Measurements from ENCODE around the gene CCDC28A. TPM values are rescaled to one million over a fixed set of nuclear protein-coding genes. Genes with fewer than 3 reads are reported as not detected.

CCDC28A gene
- total RNA-seq, 2 experiments from 2014 or later, result 18.9 to 19.2 TPM

- H3K4me1 Mint-ChIP-seq (ENCODE audit: low read depth), result peaks cover 25% of the 10 kb centered on the region
- H3K27ac Mint-ChIP-seq, result no peak overlapping the region
- no peaks in the 10 kb centered on the region for H3K9me3 Mint-ChIP-seq
- CTCF ChIA-PET, result interaction anchor here (0.6 to 13.0 kb wide), 7 partner anchors 44 to 514 kb away, joined by 3 to 196 read pairs (median 3); no protein-coding TSS in a partner anchor
- no peak for DNase-seq
- intact Hi-C loops (cut with micrococcal nuclease), result loop anchor here (5.0 kb wide), 1 partner anchor 247 kb away; no protein-coding TSS in a partner anchor
- H3K27me3 Mint-ChIP-seq (ENCODE audit: low read depth), result no peaks in the 10 kb centered on the region
- H3K36me3 Mint-ChIP-seq (ENCODE audit: low read depth), result no peaks in the 10 kb centered on the region
- no peak overlapping the region for H3K4me3 Mint-ChIP-seq
Observed at GRCh38 chr6:138769102-138769676, 4.4 kb upstream of the CCDC28A start.

- H3K9me3 Mint-ChIP-seq, result no peaks in the 10 kb centered on the region
- no peaks in the 10 kb centered on the region for H3K27me3 Mint-ChIP-seq (ENCODE audit: low read depth)
- H3K27ac Mint-ChIP-seq, result peak overlapping the region; percentile 100
- H3K4me3 Mint-ChIP-seq, result peak overlapping the region; percentile 98
- CTCF ChIA-PET, result interaction anchor here (0.6 to 13.0 kb wide), 7 partner anchors 9 to 343 kb away, joined by 3 to 196 read pairs (median 4); no protein-coding TSS in a partner anchor
- intact Hi-C loops (cut with micrococcal nuclease), result loop anchor here (1.0 to 5.0 kb wide), 10 partner anchors 80 to 602 kb away; partner anchors contain the start of genes ABRACL, CITED2, HEBP2 and REPS1
- no peak for DNase-seq
- peaks cover 1% of the 10 kb centered on the region for H3K36me3 Mint-ChIP-seq (ENCODE audit: low read depth)
- H3K4me1 Mint-ChIP-seq (ENCODE audit: low read depth), result peaks cover 32% of the 10 kb centered on the region
Observed at GRCh38 chr6:138772596-138773176, 883 bp upstream of the CCDC28A start.

- Mint-ChIP-seq H3K27me3 (ENCODE audit: low read depth) (no peaks in the 10 kb centered on the region), H3K9me3 (no peaks in the 10 kb centered on the region), H3K36me3 (ENCODE audit: low read depth) (peaks cover 5% of the 10 kb centered on the region), H3K4me1 (ENCODE audit: low read depth) (peaks cover 21% of the 10 kb centered on the region), H3K27ac (peak overlapping the region; percentile 100), H3K4me3 (peak overlapping the region; percentile 98)
- CTCF ChIA-PET, result interaction anchor here (1.0 to 2.0 kb wide), 2 partner anchors 8 to 82 kb away, joined by 3 to 8 read pairs; no protein-coding TSS in a partner anchor
- no peak for DNase-seq
- intact Hi-C loops (cut with micrococcal nuclease), result loop anchor here (5.0 kb wide), 1 partner anchor 388 kb away; no protein-coding TSS in a partner anchor
Observed at GRCh38 chr6:138774370-138774769, 801 bp downstream of the CCDC28A start.

- Mint-ChIP-seq H3K4me3 (no peak overlapping the region), H3K27ac (no peak overlapping the region), H3K9me3 (no peaks in the 10 kb centered on the region), H3K27me3 (ENCODE audit: low read depth) (no peaks in the 10 kb centered on the region), H3K4me1 (ENCODE audit: low read depth) (peaks cover 16% of the 10 kb centered on the region), H3K36me3 (ENCODE audit: low read depth) (peaks cover 7% of the 10 kb centered on the region)
- intact Hi-C loops (cut with micrococcal nuclease), result no loop called here
- CTCF ChIA-PET, result interaction anchor here (0.6 kb wide), 1 partner anchor 102 kb away, joined by 3 read pairs; no protein-coding TSS in a partner anchor
- no peak for DNase-seq
Observed at GRCh38 chr6:138776659-138777058, 3.1 kb downstream of the CCDC28A start.

GRCh38 chr6:138778331-138778730 lies 4.8 kb downstream of the CCDC28A start:
- H3K4me1 Mint-ChIP-seq (ENCODE audit: low read depth), result peaks cover 9% of the 10 kb centered on the region
- H3K9me3 Mint-ChIP-seq, result no peaks in the 10 kb centered on the region
- peaks cover 12% of the 10 kb centered on the region for H3K36me3 Mint-ChIP-seq (ENCODE audit: low read depth)
- DNase-seq, result no peak
- CTCF ChIA-PET, result interaction anchor here (0.5 to 0.7 kb wide), 2 partner anchors 10 to 13 kb away, joined by 3 to 6 read pairs; no protein-coding TSS in a partner anchor
- H3K27ac Mint-ChIP-seq, result no peak overlapping the region
- intact Hi-C loops (cut with micrococcal nuclease), result no loop called here
- no peak overlapping the region for H3K4me3 Mint-ChIP-seq
- no peaks in the 10 kb centered on the region for H3K27me3 Mint-ChIP-seq (ENCODE audit: low read depth)

- Mint-ChIP-seq H3K4me3 (no peak overlapping the region), H3K9me3 (no peaks in the 10 kb centered on the region), H3K4me1 (ENCODE audit: low read depth) (peaks cover 2% of the 10 kb centered on the region), H3K36me3 (ENCODE audit: low read depth) (peaks cover 16% of the 10 kb centered on the region), H3K27ac (no peak overlapping the region), H3K27me3 (ENCODE audit: low read depth) (no peaks in the 10 kb centered on the region)
- intact Hi-C loops (cut with micrococcal nuclease), result no loop called here
- no peak for DNase-seq
- CTCF ChIA-PET, result interaction anchor here (0.7 to 0.9 kb wide), 2 partner anchors 9 to 325 kb away, joined by 3 to 4 read pairs; no protein-coding TSS in a partner anchor
Observed at GRCh38 chr6:138782243-138782642, 8.7 kb downstream of the CCDC28A start.

- DNase-seq, result no peak
- Mint-ChIP-seq H3K36me3 (ENCODE audit: low read depth) (peaks cover 16% of the 10 kb centered on the region), H3K9me3 (no peaks in the 10 kb centered on the region), H3K27ac (no peak overlapping the region), H3K4me1 (ENCODE audit: low read depth) (peaks cover 3% of the 10 kb centered on the region), H3K27me3 (ENCODE audit: low read depth) (no peaks in the 10 kb centered on the region), H3K4me3 (no peak overlapping the region)
- intact Hi-C loops (cut with micrococcal nuclease), result no loop called here
- CTCF ChIA-PET, result interaction anchor here (0.6 to 0.7 kb wide), 2 partner anchors 28 to 359 kb away, joined by 3 to 4 read pairs; no protein-coding TSS in a partner anchor
Observed at GRCh38 chr6:138785079-138785478, 11.5 kb downstream of the CCDC28A start.

- peaks cover 3% of the 10 kb centered on the region for H3K4me1 Mint-ChIP-seq (ENCODE audit: low read depth)
- H3K36me3 Mint-ChIP-seq (ENCODE audit: low read depth), result peaks cover 20% of the 10 kb centered on the region
- H3K9me3 Mint-ChIP-seq, result no peaks in the 10 kb centered on the region
- no peak overlapping the region for H3K27ac Mint-ChIP-seq
- H3K27me3 Mint-ChIP-seq (ENCODE audit: low read depth), result no peaks in the 10 kb centered on the region
- intact Hi-C loops (cut with micrococcal nuclease), result no loop called here
- no peak overlapping the region for H3K4me3 Mint-ChIP-seq
- no peak for DNase-seq
- CTCF ChIA-PET, result no interaction called here
Observed at GRCh38 chr6:138785980-138786379, 12.4 kb downstream of the CCDC28A start.

- Mint-ChIP-seq H3K4me1 (ENCODE audit: low read depth) (peaks cover 3% of the 10 kb centered on the region), H3K27ac (no peak overlapping the region), H3K4me3 (no peak overlapping the region), H3K36me3 (ENCODE audit: low read depth) (peaks cover 27% of the 10 kb centered on the region), H3K9me3 (no peaks in the 10 kb centered on the region), H3K27me3 (ENCODE audit: low read depth) (no peaks in the 10 kb centered on the region)
- intact Hi-C loops (cut with micrococcal nuclease), result no loop called here
- CTCF ChIA-PET, result no interaction called here
- no peak for DNase-seq
Observed at GRCh38 chr6:138787138-138787537, 13.6 kb downstream of the CCDC28A start.

- H3K4me3 Mint-ChIP-seq, result no peak within 1 kb of the TSS
- H3K4me1 Mint-ChIP-seq (ENCODE audit: low read depth), result no peaks in the 10 kb centered on the region
- DNase-seq, result no peak
- CTCF ChIA-PET, result interaction anchor here (1.2 kb wide), 1 partner anchor 179 kb away, joined by 3 read pairs; no protein-coding TSS in a partner anchor
- no peaks in the 10 kb centered on the region for H3K9me3 Mint-ChIP-seq
- peaks cover 13% of the 10 kb centered on the region for H3K36me3 Mint-ChIP-seq (ENCODE audit: low read depth)
- intact Hi-C loops (cut with micrococcal nuclease), result no loop called here
- H3K27me3 Mint-ChIP-seq (ENCODE audit: low read depth), result peaks cover 17% of the 10 kb centered on the region
- H3K27ac Mint-ChIP-seq, result no peak within 1 kb of the TSS
Observed at GRCh38 chr6:138795809-138796603, 22.4 kb downstream of the CCDC28A start, which contains the start of gene ECT2L. Gene ECT2L (plus strand): TSS chr6:138796087. CDS start chr6:138813275, 17,188 bp downstream.

GRCh38 chr6:138796771-138797170 lies 23.2 kb downstream of the CCDC28A start:
- CTCF ChIA-PET, result no interaction called here
- Mint-ChIP-seq H3K9me3 (no peaks in the 10 kb centered on the region), H3K27me3 (ENCODE audit: low read depth) (peaks cover 17% of the 10 kb centered on the region), H3K4me3 (no peak overlapping the region), H3K36me3 (ENCODE audit: low read depth) (peaks cover 7% of the 10 kb centered on the region), H3K4me1 (ENCODE audit: low read depth) (no peaks in the 10 kb centered on the region), H3K27ac (no peak overlapping the region)
- DNase-seq, result no peak
- intact Hi-C loops (cut with micrococcal nuclease), result no loop called here

- H3K27me3 Mint-ChIP-seq (ENCODE audit: low read depth), result peaks cover 17% of the 10 kb centered on the region
- intact Hi-C loops (cut with micrococcal nuclease), result no loop called here
- no peak overlapping the region for H3K27ac Mint-ChIP-seq
- peaks cover under 1% of the 10 kb centered on the region for H3K36me3 Mint-ChIP-seq (ENCODE audit: low read depth)
- DNase-seq, result no peak
- H3K4me3 Mint-ChIP-seq, result no peak overlapping the region
- CTCF ChIA-PET, result no interaction called here
- no peaks in the 10 kb centered on the region for H3K9me3 Mint-ChIP-seq
- H3K4me1 Mint-ChIP-seq (ENCODE audit: low read depth), result no peaks in the 10 kb centered on the region
Observed at GRCh38 chr6:138797806-138798446, 24.4 kb downstream of the CCDC28A start.
